Tibial nerve (tissue), 4 donors: ENCODE results near the gene CMIP. TPM values are rescaled to one million over a fixed set of nuclear protein-coding genes. Genes with fewer than 3 reads are reported as not detected.

Source experiments
- DNase-seq, 2 donors: peaks; one replicate each; pipeline ENCODE4 v3.0.0-alpha.2; 2019; ENCODE audit warnings: low spot score in 2 of 2
- H3K27ac ChIP-seq, 4 donors: fragments of 200-600 bp; sonication (generic) in 3 of 4; one replicate each; pipeline ENCODE4 v1.5.1; 2017 to 2019; ENCODE audit warnings: mild to moderate bottlenecking in 1 of 4
- H3K27me3 ChIP-seq, 2 donors: fragments of 200-600 bp; sonication (generic) in 1 of 2; one replicate each; pipeline versions ENCODE4 v1.5.1 to v1.6.0; 2017 to 2019
- H3K36me3 ChIP-seq, 3 donors: fragments of 200-600 bp; sonication (generic); one replicate each; pipeline ENCODE4 v1.5.1; 2018 to 2019
- H3K4me1 ChIP-seq, 4 donors: fragments of 200-600 bp; sonication (generic) in 3 of 4; one replicate each; pipeline ENCODE4 v1.5.1; 2017 to 2019
- H3K4me3 ChIP-seq, 4 donors: fragments of 200-600 bp; sonication (generic) in 3 of 4; one replicate each; pipeline ENCODE4 v1.5.1; 2017 to 2019; ENCODE audit warnings: mild to moderate bottlenecking in 1 of 4, moderate library complexity in 1 of 4
- H3K9me3 ChIP-seq, 4 donors: fragments of 200-600 bp; sonication (generic) in 3 of 4; one replicate each; pipeline ENCODE4 v1.5.1; 2017 to 2019
- CTCF ChIP-seq, 5 experiments: fragments of 200-600 bp in 3 of 5; fragments of 450-650 bp in 2 of 5; sonication (generic) in 3 of 5; IDR thresholded peaks; one replicate each; pipeline ENCODE4 v1.5.1; 2016 to 2019; ENCODE audit warnings: antibody characterized with exemption in 5 of 5, mild to moderate bottlenecking in 3 of 5, moderate library complexity in 2 of 5
- EP300 ChIP-seq, 2 donors: sonication (generic); formaldehyde crosslinking; IDR thresholded peaks; one replicate each; pipeline ENCODE4 v1.6.1; 2017; ENCODE audit warnings: antibody characterized with exemption in 2 of 2, mild to moderate bottlenecking in 1 of 2
- POLR2A ChIP-seq, 2 donors: fragments of 450-650 bp; IDR thresholded peaks; one replicate each; pipeline ENCODE4 v1.6.1; 2017; ENCODE audit warnings: antibody characterized with exemption in 2 of 2, mild to moderate bottlenecking in 2 of 2, moderate library complexity in 2 of 2
- WGBS, 2 donors: methylation state at CpG; one replicate each; pipeline ENCODE4 v1.1.5; 2018; 5-methylcytosine and 5-hydroxymethylcytosine counted together
- total RNA-seq, 4 donors: library from RNA; depleted of rRNA; stranded (reverse); fragments of >200 nt; gene quantifications; one replicate each; pipeline ENCODE4 v1.1.0, GENCODE V29; 2016

Gene CMIP
- total RNA-seq, 4 donors from 2014 or later, result 28.2 to 48.8 (median 31.8) TPM

GRCh38 chr16:81405702-81406113 is 38.9 kb upstream of the CMIP start:
- 76 to 80% methylated on average over 11 of the region's 11 CpGs for WGBS, 2 donors

DNA sequence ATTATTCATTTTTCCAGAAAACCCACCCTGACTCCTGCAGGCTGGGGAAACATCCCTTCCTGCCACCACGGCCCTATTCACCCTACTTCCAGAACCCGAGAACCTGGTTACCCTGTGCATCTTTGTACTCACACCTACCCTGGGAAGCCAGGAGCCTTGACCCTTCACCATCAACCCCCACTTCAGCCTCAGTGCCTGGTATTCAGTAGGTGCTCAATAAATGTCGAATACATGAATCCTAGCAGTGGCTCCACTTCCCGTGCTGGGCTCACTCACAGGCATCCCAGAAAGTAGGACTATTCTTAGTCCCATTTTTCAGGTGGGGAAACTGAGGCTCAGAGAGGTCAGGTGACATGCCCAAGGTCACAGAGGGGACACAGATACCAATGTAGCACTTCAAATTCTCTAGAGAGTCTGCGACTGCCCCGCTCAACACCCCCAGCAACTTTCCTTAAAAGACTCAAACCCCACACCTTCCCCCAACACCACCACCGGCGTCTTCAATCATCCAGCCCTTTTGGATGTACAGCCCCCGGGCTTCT is 36.1 kb upstream of the CMIP start:
- no peak for DNase-seq
- no peak for TF ChIP-seq POLR2A (IDR thresholded peaks at IDR 0.05)
- TF ChIP-seq EP300 (IDR thresholded peaks at IDR 0.05), result no peak
- no peak for TF ChIP-seq CTCF (IDR thresholded peaks at IDR 0.05)
- 90 to 95% methylated on average over 9 of the region's 9 CpGs for WGBS, 2 donors

More at GRCh38 chr16:81405702-81406113, 38.9 kb upstream of the CMIP start:
- no peak for DNase-seq
- H3K27me3 ChIP-seq, result no peaks in the 10 kb centered on the region
- TF ChIP-seq EP300 (IDR thresholded peaks at IDR 0.05) (no peak), CTCF (IDR thresholded peaks at IDR 0.05) (no peak), POLR2A (IDR thresholded peaks at IDR 0.05) (no peak)
- H3K36me3 ChIP-seq, result no peaks in the 10 kb centered on the region
- H3K9me3 ChIP-seq, result no peaks in the 10 kb centered on the region
- peaks cover 0 to 17% (median 0%) of the 10 kb centered on the region in 4 donors for H3K4me1 ChIP-seq
- no peak overlapping the region for H3K4me3 ChIP-seq
- no peak overlapping the region for H3K27ac ChIP-seq

GRCh38 chr16:81409016-81409556 is 35.5 kb upstream of the CMIP start:
- no peak overlapping the region for H3K27ac ChIP-seq
- no peaks in the 10 kb centered on the region for H3K9me3 ChIP-seq
- DNase-seq, result no peak
- no peaks in the 10 kb centered on the region for H3K36me3 ChIP-seq
- TF ChIP-seq EP300 (IDR thresholded peaks at IDR 0.05) (no peak), CTCF (IDR thresholded peaks at IDR 0.05) (no peak), POLR2A (IDR thresholded peaks at IDR 0.05) (no peak)
- H3K27me3 ChIP-seq, result no peaks in the 10 kb centered on the region
- no peak overlapping the region for H3K4me3 ChIP-seq
- WGBS, 2 donors, result 79 to 87% methylated on average over 12 to 13 of the region's 13 CpGs
- H3K4me1 ChIP-seq, result no peaks in the 10 kb centered on the region

More for the DNA sequence above, 36.1 kb upstream of the CMIP start:
- Histone ChIP-seq H3K36me3 (no peaks in the 10 kb centered on the region), H3K4me1 (peaks cover 0 to 6% (median 0%) of the 10 kb centered on the region in 4 donors), H3K27ac (no peak overlapping the region), H3K27me3 (no peaks in the 10 kb centered on the region), H3K4me3 (no peak overlapping the region), H3K9me3 (no peaks in the 10 kb centered on the region)

GRCh38 chr16:81410643-81411293 is 33.8 kb upstream of the CMIP start:
- no peak for TF ChIP-seq POLR2A (IDR thresholded peaks at IDR 0.05)
- TF ChIP-seq CTCF (IDR thresholded peaks at IDR 0.05), result no peak
- TF ChIP-seq EP300 (IDR thresholded peaks at IDR 0.05), result no peak
- no peaks in the 10 kb centered on the region for H3K27me3 ChIP-seq
- DNase-seq, result no peak
- H3K27ac ChIP-seq, result no peak overlapping the region
- H3K36me3 ChIP-seq, result no peaks in the 10 kb centered on the region
- WGBS, 2 donors, result 51 to 54% methylated on average over 10 of the region's 10 CpGs
- no peaks in the 10 kb centered on the region for H3K4me1 ChIP-seq
- H3K4me3 ChIP-seq, result no peak overlapping the region
- no peaks in the 10 kb centered on the region for H3K9me3 ChIP-seq
